NCI-H1092 treated with DMSO at 0.1 percent for 48 hours (cell line): ENCODE data around the gene PTPN11.
"Not testable (repeated sequence)": the region's sequence is repeated elsewhere in the genome, so short reads cannot be mapped to it uniquely, and the experiment has no call there.

ENCODE experiments used
- DNase-seq: peaks from one replicate; lab custom pipeline; 2025; lab: John Stamatoyannopoulos, UW

Gene PTPN11

GRCh38 chr12:112409064-112409905 lies 9.5 kb upstream of the PTPN11 start, which contains the start of gene RPL6:
Gene RPL6, minus strand, starts transcription at chr12:112409605. Its CDS starts 949 bp downstream, at chr12:112408656.
- DNase-seq: peak; percentile 89

- no peak for DNase-seq
Observed at GRCh38 chr12:112409906-112410244, 8.9 kb upstream of the PTPN11 start.

DNA sequence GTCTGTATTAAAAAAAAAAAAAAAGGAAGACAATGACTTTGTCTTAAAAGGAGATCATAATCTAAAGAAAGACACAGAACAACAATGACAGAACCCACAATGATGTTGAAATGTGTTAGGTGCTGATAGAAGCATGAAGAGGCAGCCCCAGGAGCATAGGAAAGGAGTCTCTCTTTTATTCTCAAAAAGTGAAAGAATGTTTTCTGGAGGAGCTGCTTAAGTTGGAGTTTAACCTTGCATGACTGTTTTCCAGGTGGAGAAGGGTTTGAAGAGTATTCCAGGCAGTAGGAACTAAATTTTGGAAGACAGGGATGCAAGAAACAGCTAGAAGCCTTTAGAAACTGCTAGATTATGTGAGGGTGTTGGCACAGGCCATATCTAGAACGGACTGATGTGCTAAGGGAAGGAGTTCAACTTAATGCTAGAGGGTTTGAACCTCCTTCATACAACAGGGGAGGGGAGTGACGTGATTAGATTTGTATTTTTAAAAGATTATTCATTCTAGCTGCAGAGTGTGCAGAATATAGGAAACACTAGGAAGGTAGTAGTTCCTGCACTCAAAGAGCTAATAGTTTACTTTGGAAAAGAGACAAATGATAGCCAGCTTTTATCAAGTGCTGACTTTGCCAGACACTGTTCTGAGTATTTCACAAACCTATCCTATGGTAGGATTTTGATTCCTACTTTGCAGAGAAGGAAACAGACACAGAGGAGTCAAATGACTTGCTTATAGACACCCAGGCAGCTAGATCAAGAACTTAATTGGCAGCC lies 4.7 kb upstream of the PTPN11 start:
- DNase-seq: no peak

DNA sequence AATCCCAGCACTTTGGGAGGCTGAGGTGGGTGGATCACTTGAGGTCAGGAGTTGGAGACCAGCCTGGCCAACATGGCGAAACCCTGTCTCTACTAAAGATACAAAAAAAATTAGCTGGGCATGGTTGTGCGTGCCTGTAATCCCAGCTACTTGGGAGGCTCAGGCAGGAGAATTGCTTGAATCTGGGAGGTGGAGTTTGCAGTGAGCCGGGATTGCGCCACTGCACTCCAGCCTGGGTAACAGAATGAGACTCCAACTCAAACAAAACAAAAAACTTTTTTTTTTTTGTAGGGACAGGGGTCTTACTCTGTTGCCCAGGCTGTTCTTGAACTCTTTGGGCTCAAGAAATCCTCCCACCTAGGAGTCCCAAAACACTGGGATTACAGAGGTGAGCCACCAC lies 3.3 kb upstream of the PTPN11 start:
- not testable (repeated sequence) for DNase-seq

DNA sequence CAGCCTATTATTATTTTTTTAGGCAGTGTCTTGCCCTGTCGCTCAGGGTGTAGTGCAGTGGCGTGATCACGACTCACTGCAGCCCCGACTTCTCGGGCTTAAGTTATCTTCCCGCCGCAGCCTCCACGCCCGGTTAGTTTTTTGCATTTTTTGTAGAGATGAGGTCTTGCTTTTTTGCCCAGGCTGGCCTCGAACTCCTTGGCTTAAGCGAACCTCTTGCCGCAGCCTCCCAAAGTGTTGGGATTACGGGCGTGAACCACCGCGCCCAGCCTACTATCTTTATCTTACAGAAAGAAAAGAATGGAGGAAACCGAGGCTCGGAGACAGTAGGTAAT lies 507 bp upstream of the PTPN11 start:
- DNase-seq: no peak

- no peak for DNase-seq
Observed at GRCh38 chr12:112419297-112420133, 768 bp downstream of the PTPN11 start.

- no peak for DNase-seq
Observed at GRCh38 chr12:112420740-112421139, 2.0 kb downstream of the PTPN11 start.

DNA sequence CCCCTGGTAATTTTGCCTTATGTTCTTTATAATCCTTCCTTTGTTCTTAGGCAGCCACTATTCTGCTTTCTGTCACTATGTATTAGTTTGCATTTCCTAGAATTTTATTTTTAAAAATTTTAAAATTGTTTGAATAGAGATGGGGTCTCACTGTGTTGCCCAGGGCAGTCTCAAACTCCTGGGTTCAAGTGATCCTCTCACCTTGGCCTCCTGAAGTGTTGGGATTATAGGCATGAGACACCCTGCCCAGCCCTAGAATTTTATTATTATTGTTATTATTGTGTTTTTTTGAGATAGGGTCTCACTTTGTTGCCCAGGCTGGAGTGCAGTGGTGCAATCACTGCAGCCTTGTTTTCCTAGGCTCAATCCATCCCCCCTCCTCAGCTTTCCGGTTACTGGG lies 2.6 kb downstream of the PTPN11 start:
- DNase-seq: no peak

DNA sequence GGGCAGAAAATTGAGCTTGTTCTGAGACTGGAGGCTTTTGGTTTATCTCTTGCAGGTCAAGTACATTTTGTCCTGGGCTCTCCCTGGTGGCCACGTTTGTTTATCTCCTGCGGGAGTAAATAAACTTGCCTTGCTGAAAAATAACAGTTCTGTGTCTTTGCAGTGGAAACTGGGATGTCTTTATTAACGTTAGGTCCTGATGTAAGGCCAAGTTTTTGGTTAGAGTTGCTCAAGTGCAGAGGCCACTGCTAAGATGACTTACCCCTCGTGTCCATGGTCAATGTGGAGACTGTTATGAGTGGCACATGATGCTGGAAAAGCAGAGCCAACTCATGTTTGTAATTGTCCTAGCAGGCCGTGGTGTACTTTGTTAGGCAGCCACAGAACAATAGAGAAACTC lies 3.8 kb downstream of the PTPN11 start:
- no peak for DNase-seq

- no peak for DNase-seq
Observed at GRCh38 chr12:112424126-112424525, 5.4 kb downstream of the PTPN11 start.

- DNase-seq: no peak
Observed at GRCh38 chr12:112425582-112426382, 7.0 kb downstream of the PTPN11 start.

- no peak for DNase-seq
Observed at GRCh38 chr12:112427760-112428159, 9.0 kb downstream of the PTPN11 start.

- no peak for DNase-seq
Observed at GRCh38 chr12:112430929-112431328, 12.2 kb downstream of the PTPN11 start.

DNA sequence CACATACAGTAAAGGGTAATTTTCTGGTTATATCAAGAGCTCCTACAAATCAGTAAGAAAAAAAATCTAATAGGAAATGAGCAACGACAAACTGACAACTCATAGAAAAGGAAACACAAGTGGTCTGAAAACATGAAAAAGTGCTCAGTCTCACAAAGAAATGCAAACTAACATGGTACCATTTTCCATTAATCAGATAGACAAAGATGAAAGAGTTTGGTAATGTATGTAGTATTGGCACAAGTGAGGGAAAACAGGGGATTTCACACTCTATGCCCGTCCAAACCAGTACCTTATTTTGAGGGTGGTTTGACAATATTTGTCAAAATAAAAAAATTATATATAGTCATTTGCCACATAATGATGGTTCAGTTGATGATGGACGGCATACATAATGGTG lies 13.2 kb downstream of the PTPN11 start:
- DNase-seq: no peak

DNA sequence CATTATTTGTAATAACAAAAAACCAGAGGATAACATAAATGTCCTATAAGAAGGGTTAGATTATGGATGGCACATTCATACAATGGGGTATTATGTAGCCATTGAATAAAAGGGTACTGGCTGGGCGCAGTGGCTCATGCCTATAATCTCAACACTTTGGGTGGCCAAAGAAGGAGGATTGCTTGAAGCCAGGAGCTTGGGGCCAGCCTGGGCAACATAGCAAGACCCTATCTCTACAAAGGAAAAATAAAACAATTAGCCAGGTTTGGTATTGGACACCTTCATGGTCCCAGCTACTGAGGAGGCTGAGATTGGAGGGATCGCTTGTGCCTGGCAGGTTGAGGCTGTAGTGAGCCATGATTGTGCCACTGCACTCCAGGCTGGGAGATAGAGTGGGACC lies 14.8 kb downstream of the PTPN11 start:
- DNase-seq: no peak

DNA sequence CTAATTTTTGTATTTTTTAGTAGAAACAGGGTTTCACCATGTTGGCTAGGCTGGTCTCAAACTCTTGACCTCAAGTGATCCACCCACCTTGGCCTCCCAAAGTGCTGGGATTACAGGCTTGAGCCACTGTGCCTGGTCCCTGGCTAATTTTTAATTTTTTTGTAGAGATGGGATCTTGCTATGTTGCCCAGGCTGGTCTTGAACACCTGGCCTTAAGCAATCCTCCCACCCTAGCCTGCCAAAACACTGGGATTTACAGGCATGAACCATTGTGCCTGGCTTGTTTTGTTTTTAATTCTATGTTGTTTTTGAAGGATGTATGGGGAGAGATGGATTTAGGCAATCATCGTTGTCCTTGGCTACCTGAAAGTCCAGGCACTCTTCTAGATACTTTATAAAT lies 19.9 kb downstream of the PTPN11 start:
- not testable (repeated sequence) for DNase-seq

- no peak for DNase-seq
Observed at GRCh38 chr12:112439769-112440168, 21.0 kb downstream of the PTPN11 start.

- DNase-seq: not testable (repeated sequence)
Observed at GRCh38 chr12:112440653-112441052, 21.9 kb downstream of the PTPN11 start.

GRCh38 chr12:112443916-112444315 lies 25.2 kb downstream of the PTPN11 start:
- no peak for DNase-seq

DNA sequence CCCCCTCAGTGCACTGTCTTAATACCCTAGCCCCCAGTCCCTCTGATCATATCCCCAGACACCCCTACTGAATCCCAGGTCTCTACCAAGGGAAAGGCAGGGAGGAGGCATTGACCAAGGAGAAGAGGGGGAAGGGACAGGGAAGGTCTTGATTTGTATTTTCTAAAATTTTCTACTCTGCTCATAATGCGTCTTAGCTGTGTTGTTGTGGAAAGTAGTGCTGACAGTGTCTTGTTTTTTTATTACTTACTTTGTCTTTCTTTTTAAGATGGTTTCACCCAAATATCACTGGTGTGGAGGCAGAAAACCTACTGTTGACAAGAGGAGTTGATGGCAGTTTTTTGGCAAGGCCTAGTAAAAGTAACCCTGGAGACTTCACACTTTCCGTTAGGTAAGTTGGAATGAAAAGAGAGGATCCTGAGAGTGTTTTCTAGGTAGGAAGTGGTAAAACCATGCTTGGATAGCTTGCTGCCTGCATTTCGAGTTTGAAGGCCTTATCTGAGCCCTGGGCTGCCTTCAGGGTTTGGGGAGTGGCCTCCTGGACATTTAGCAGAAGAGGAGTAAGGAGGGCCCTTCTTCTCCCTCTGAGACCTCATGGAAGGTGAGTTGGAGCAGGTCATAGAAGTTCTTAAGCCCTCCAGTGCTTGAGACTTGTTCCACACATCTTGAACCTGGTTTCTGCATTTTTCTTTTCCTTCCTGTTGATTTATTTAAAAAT lies 27.4 kb downstream of the PTPN11 start:
- no peak for DNase-seq

DNA sequence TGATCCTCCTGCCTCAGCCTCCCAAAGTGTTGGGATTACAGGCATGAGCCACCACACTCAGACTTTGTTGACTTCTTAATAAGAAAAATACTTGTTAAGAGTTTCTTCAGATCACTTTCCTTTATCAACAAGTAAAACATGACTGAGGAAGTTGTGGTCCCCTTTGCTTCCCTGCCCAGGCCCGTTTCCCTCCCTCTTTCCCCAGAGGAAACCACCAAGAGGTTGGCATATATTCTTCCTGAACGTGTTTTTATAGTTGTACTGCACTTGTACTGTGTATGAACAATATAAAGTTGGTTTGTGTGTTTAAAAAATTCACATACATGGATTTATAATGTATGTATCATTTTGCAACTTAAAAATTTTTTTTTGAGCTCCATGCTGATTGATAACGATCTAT lies 28.4 kb downstream of the PTPN11 start:
- no peak for DNase-seq
